Measurements from ENCODE around the gene VSIG10. TPM values are rescaled to one million over a fixed set of nuclear protein-coding genes. Genes with fewer than 3 reads are reported as not detected.
A peak's percentile ranks its signal among the peaks of the same experiment; 100 is the strongest.

The VSIG10 gene
- total RNA-seq, 1 experiment from 2014 or later, result 97.4 TPM

GRCh38 chr12:118102070-118102469, 1.7 kb downstream of the VSIG10 start:
- Histone ChIP-seq H3K56ac (ENCODE audit: insufficient read length, low read depth, low read length) (no peak overlapping the region), H3T11ph (ENCODE audit: low read length) (no peak overlapping the region), H4K20me1 (ENCODE audit: control insufficient read depth, insufficient read depth, insufficient read length) (no peaks in the 10 kb centered on the region), H3K4me2 (ENCODE audit: insufficient read depth, insufficient read length, low read length) (peak overlapping the region; percentile 67), H3K27me3 (ENCODE audit: insufficient read depth, low read length) (no peaks in the 10 kb centered on the region), H3K23ac (ENCODE audit: insufficient read length, low read depth, low read length) (no peak overlapping the region), H4K5ac (ENCODE audit: insufficient read length, low read depth, low read length) (no peak overlapping the region), H3K9ac (ENCODE audit: extremely low read depth, insufficient read length, low read length) (no peak overlapping the region), H4K91ac (ENCODE audit: insufficient read length, low read depth, low read length) (no peak overlapping the region), H2AK5ac (ENCODE audit: insufficient read length, low read length) (no peak overlapping the region), H3K9me3 (ENCODE audit: control insufficient read depth, low read depth, low read length) (no peaks in the 10 kb centered on the region), H2BK120ac (ENCODE audit: low read depth, low read length, poor library complexity, severe bottlenecking) (no peak overlapping the region), H3K4me1 (ENCODE audit: insufficient read depth, low read length) (peaks cover 7% of the 10 kb centered on the region; the same call in 1 of the 2 replicates), H2BK15ac (ENCODE audit: low read depth, low read length) (no peak overlapping the region), H3K4ac (ENCODE audit: low read depth, low read length) (no peak overlapping the region), H3K79me2 (ENCODE audit: insufficient read depth, low read length) (peaks cover 10% of the 10 kb centered on the region; the same call in 1 of the 2 replicates), H3K18ac (ENCODE audit: insufficient read length, low read depth, low read length) (no peak overlapping the region), H3K14ac (ENCODE audit: insufficient read depth, low read length) (no peak overlapping the region), H2BK5ac (ENCODE audit: insufficient read length, low read length) (no peak overlapping the region), H2BK12ac (ENCODE audit: insufficient read length, low read depth, low read length) (no peak overlapping the region), H3K23me2 (ENCODE audit: insufficient read length, low read depth, low read length, poor library complexity, severe bottlenecking) (peaks cover 9% of the 10 kb centered on the region), H2BK20ac (ENCODE audit: low read depth, low read length, poor library complexity, severe bottlenecking) (no peak overlapping the region), H4K8ac (replicated peaks; ENCODE audit: insufficient read length, low read depth, low read length) (no peak overlapping the region), H3K27ac (ENCODE audit: insufficient read length, low read depth, low read length) (no peak overlapping the region), H2AFZ (ENCODE audit: low read length) (no peak overlapping the region), H3K79me1 (ENCODE audit: insufficient read depth, low read depth, low read length, poor library complexity, severe bottlenecking) (peaks cover 6% of the 10 kb centered on the region)
- H3K36me3 Mint-ChIP-seq (ENCODE audit: insufficient read depth in 1 of 3, low read depth in 3 of 3), result peaks cover 9 to 31% (median 11%) of the 10 kb centered on the region in 3 experiments; a peak in 6 of 7 replicates
- no peaks in the 10 kb centered on the region for H3K9me3 Mint-ChIP-seq
- H3K27me3 Mint-ChIP-seq (ENCODE audit: low read depth), result no peaks in the 10 kb centered on the region
- no peak for TF ChIP-seq CTCF (conservative IDR thresholded peaks at IDR 0.05)
- H3K4me3 Mint-ChIP-seq, result peak overlapping the region; percentile 91 to 92
- H3K4me1 Mint-ChIP-seq, result peaks cover 31 to 34% of the 10 kb centered on the region in 2 experiments
- DNase-seq, result peak; percentile 47
- no CpG with 5 or more reads among the region's 6 CpGs for WGBS (ENCODE audit: extremely low coverage, insufficient read length, low lambda C conversion rate)
- 0 out of 7 replicates have a peak overlapping the region, but pooled peaks of 2 of the 3 experiments have one; percentile 24 to 34 for H3K27ac Mint-ChIP-seq

All from H9 (cell line).